B cell (primary cell): Measurements from ENCODE around the gene CAMK2D. TPM values are rescaled to one million over a fixed set of nuclear protein-coding genes. Genes with fewer than 3 reads are reported as not detected.

ENCODE experiments used
- ATAC-seq: fragments of 200-7000 bp; cut with Tn5 transposase; one replicate; pipeline ENCODE4 v1.10.0; 2021; ENCODE audit warnings: low read depth, mild to moderate bottlenecking, moderate number of reproducible peaks, moderate library complexity
- CTCF ChIA-PET: fragments of 350-600 bp; sonication (Branson Sonifier 250); formaldehyde crosslinking; loops from one replicate; lab custom pipeline; 2021; ENCODE audit warnings: antibody characterized with exemption, inconsistent platforms; lab: Charles Lee
- POLR2A ChIA-PET: fragments of 350-600 bp; sonication (Branson Sonifier 250); formaldehyde crosslinking; loops from one replicate; lab custom pipeline; 2021; ENCODE audit warnings: antibody characterized with exemption; lab: Charles Lee
- DNase-seq: peaks from one replicate; pipeline ENCODE4 v3.0.0; 2013
- H2AFZ ChIP-seq: 2 replicates; pipeline ENCODE4 v1.6.1; 2012; ENCODE audit warnings: mild to moderate bottlenecking, low read depth, low read length; ENCODE audit not compliant: insufficient read depth, poor library complexity, severe bottlenecking
- H3K27ac ChIP-seq, 2 donors: 1 replicate in 1 of 2; 2 replicates in 1 of 2; pipeline ENCODE4 v1.5.1; 2012 to 2013; ENCODE audit warnings: low read length in 2 of 2, mild to moderate bottlenecking in 2 of 2, moderate library complexity in 1 of 2
- H3K27me3 ChIP-seq, 4 experiments: fragments of 200-600 bp in 1 of 4; sonication (generic) in 1 of 4; replicated peaks in 1 of 4; 1 replicate in 2 of 4; 2 replicates in 2 of 4; pipeline versions ENCODE4 v1.6.1 to v1.7.0; 2013 to 2016; ENCODE audit warnings: low read length in 3 of 4, mild to moderate bottlenecking in 2 of 4, mixed read lengths in 1 of 4, moderate library complexity in 1 of 4; ENCODE audit not compliant: insufficient read depth in 4 of 4, control insufficient read depth in 3 of 4; ENCODE audit errors: control extremely low read depth in 1 of 4
- H3K36me3 ChIP-seq, 2 experiments: replicated peaks in 1 of 2; 1 replicate in 1 of 2; 2 replicates in 1 of 2; pipeline versions ENCODE4 v1.6.1 to v1.7.1; 2013; ENCODE audit warnings: low read length in 1 of 2; ENCODE audit not compliant: insufficient read depth in 2 of 2, control insufficient read depth in 1 of 2; ENCODE audit errors: control extremely low read depth in 1 of 2, extremely low read depth in 1 of 2
- H3K4me1 ChIP-seq, 2 donors: fragments of 200-600 bp in 1 of 2; sonication (generic) in 1 of 2; 1 replicate in 1 of 2; 2 replicates in 1 of 2; pipeline versions ENCODE4 v1.5.1 to v1.6.1; 2013 to 2017; ENCODE audit warnings: low read length in 2 of 2; ENCODE audit not compliant: control insufficient read depth in 2 of 2, insufficient read depth in 2 of 2
- H3K4me2 ChIP-seq: replicated peaks from 2 replicates; pipeline ENCODE3; 2012; ENCODE audit warnings: mild to moderate bottlenecking, low read depth, low read length; ENCODE audit not compliant: poor library complexity, severe bottlenecking
- H3K4me3 ChIP-seq, 5 experiments: fragments of 200-600 bp in 1 of 5; sonication (generic) in 1 of 5; 1 replicate in 3 of 5; 2 replicates in 2 of 5; pipeline versions ENCODE4 v1.5.1 to v1.7.0; 2011 to 2016; ENCODE audit warnings: low read length in 4 of 5, mild to moderate bottlenecking in 4 of 5, low read depth in 2 of 5, control low read depth in 1 of 5, moderate library complexity in 1 of 5; ENCODE audit not compliant: insufficient read depth in 1 of 5; ENCODE audit errors: control extremely low read depth in 1 of 5, extremely low read depth in 1 of 5
- H3K79me2 ChIP-seq: fragments of 200-600 bp; sonication (generic); one replicate; pipeline ENCODE4 v1.6.0; 2016; ENCODE audit warnings: low read length; ENCODE audit not compliant: control insufficient read depth, insufficient read depth
- H3K9ac ChIP-seq: fragments of 200-600 bp; sonication (generic); 2 replicates; pipeline ENCODE4 v1.6.1; 2017; ENCODE audit warnings: mild to moderate bottlenecking, low read length, moderate library complexity
- H3K9me3 ChIP-seq, 3 donors: one replicate each; pipeline versions ENCODE4 v1.6.1 to v1.7.1; 2013; ENCODE audit warnings: low read length in 2 of 3; ENCODE audit not compliant: control insufficient read depth in 2 of 3, insufficient read depth in 1 of 3; ENCODE audit errors: control extremely low read depth in 1 of 3
- H4K20me1 ChIP-seq: 2 replicates; pipeline ENCODE4 v1.6.0; 2012; ENCODE audit warnings: mild to moderate bottlenecking, low read length; ENCODE audit not compliant: insufficient read depth, control insufficient read depth, poor library complexity, severe bottlenecking
- H3K27ac Mint-ChIP-seq: one replicate; pipeline ENCODE4 v1.8.0; 2021; ENCODE audit warnings: mixed read lengths
- H3K27me3 Mint-ChIP-seq: one replicate; pipeline ENCODE4 v1.8.0; 2021; ENCODE audit warnings: mixed read lengths
- H3K4me1 Mint-ChIP-seq: one replicate; pipeline ENCODE4 v1.8.0; 2021; ENCODE audit warnings: mixed read lengths
- H3K4me3 Mint-ChIP-seq: one replicate; pipeline ENCODE4 v1.8.0; 2021; ENCODE audit warnings: mixed read lengths
- H3K9me3 Mint-ChIP-seq: one replicate; pipeline ENCODE4 v1.8.0; 2022; ENCODE audit warnings: mixed read lengths; ENCODE audit not compliant: insufficient read depth
- CTCF ChIP-seq: fragments of 200-600 bp; IDR thresholded peaks from one replicate; pipeline ENCODE4 v1.8.0; 2022; ENCODE audit warnings: antibody characterized with exemption, mild to moderate bottlenecking
- EZH2 ChIP-seq: IDR thresholded peaks from 2 replicates; pipeline ENCODE4 v1.6.1; 2012; ENCODE audit warnings: borderline replicate concordance, low read depth, mild to moderate bottlenecking, moderate library complexity, low read length; ENCODE audit not compliant: insufficient read depth, poor library complexity, severe bottlenecking
- WGBS: methylation state at CpG from one replicate; pipeline ENCODE4 v1.1.5; 2013; ENCODE audit warnings: missing lambda C conversion rate; ENCODE audit not compliant: insufficient coverage; 5-methylcytosine and 5-hydroxymethylcytosine counted together
- intact Hi-C: fragments of 100-400 bp; cut with micrococcal nuclease; formaldehyde crosslinking; loops from one replicate; pipeline ENCODE4 v1.10.0; 2022
- polyA plus RNA-seq: library from polyadenylated mRNA; depleted of rRNA; stranded (reverse); fragments of >200 nt; gene quantifications from 2 replicates; pipeline ENCODE4 v1.2.3, GENCODE V29; 2012
- total RNA-seq, 2 donors: library from RNA; stranded (reverse); fragments of 120-200 nt in 1 of 2; gene quantifications; 1 replicate in 1 of 2; 2 replicates in 1 of 2; pipeline versions ENCODE4 v1.2.3 to v1.2.4, GENCODE V29; 2013 to 2022

Gene CAMK2D
- total and polyA plus RNA-seq, 2 donors (not counting 1 experiment from before 2014, with no cell fraction given), result 26.3 to 57.0 TPM

GRCh38 chr4:113503691-113504090 is 257.8 kb downstream of the CAMK2D start:
- Histone ChIP-seq H3K27me3 (no peaks in the 10 kb centered on the region), H4K20me1 (no peaks in the 10 kb centered on the region), H3K27ac (no peak overlapping the region), H3K36me3 (peaks cover 5 to 43% of the 10 kb centered on the region in 2 experiments), H3K4me3 (no peak overlapping the region), H3K9ac (no peak overlapping the region), H3K4me2 (no peak overlapping the region), H2AFZ (no peak overlapping the region), H3K4me1 (no peaks in the 10 kb centered on the region), H3K9me3 (no peaks in the 10 kb centered on the region), H3K79me2 (no peaks in the 10 kb centered on the region)
- ChIA-PET CTCF (no interaction called here), POLR2A (no interaction called here)
- DNase-seq (no peak), ATAC-seq (no peak)
- Mint-ChIP-seq H3K4me3 (no peak overlapping the region), H3K27ac (no peak overlapping the region), H3K4me1 (no peaks in the 10 kb centered on the region), H3K9me3 (peaks cover 3% of the 10 kb centered on the region), H3K27me3 (no peaks in the 10 kb centered on the region)
- TF ChIP-seq CTCF (no peak), EZH2 (no peak)
- intact Hi-C loops, result no loop called here

GRCh38 chr4:113502906-113503305 is 258.6 kb downstream of the CAMK2D start:
- Histone ChIP-seq H3K4me2 (no peak overlapping the region), H4K20me1 (no peaks in the 10 kb centered on the region), H3K79me2 (no peaks in the 10 kb centered on the region), H2AFZ (no peak overlapping the region), H3K9ac (no peak overlapping the region), H3K27me3 (no peaks in the 10 kb centered on the region), H3K27ac (no peak overlapping the region), H3K9me3 (no peaks in the 10 kb centered on the region), H3K36me3 (peaks cover 7 to 42% of the 10 kb centered on the region in 2 experiments), H3K4me1 (no peaks in the 10 kb centered on the region), H3K4me3 (no peak overlapping the region)
- no peaks in the 10 kb centered on the region for H3K4me1 Mint-ChIP-seq
- no peak for TF ChIP-seq CTCF
- no peak for TF ChIP-seq EZH2
- DNase-seq (no peak), ATAC-seq (no peak)
- H3K9me3 Mint-ChIP-seq, result peaks cover 3% of the 10 kb centered on the region
- no peak overlapping the region for H3K27ac Mint-ChIP-seq
- intact Hi-C loops, result loop anchor here (1.0 kb wide), 1 partner anchor 11 kb away; no protein-coding TSS in a partner anchor
- ChIA-PET POLR2A (no interaction called here), CTCF (no interaction called here)
- H3K27me3 Mint-ChIP-seq, result no peaks in the 10 kb centered on the region
- no peak overlapping the region for H3K4me3 Mint-ChIP-seq
- 100% methylated on average over 2 of the region's 3 CpGs for WGBS
